ENCODE data around the gene GLG1. TPM values are rescaled to one million over a fixed set of nuclear protein-coding genes. Genes with fewer than 3 reads are reported as not detected.
"Not testable (repeated sequence)": the region's sequence is repeated elsewhere in the genome, so short reads cannot be mapped to it uniquely, and the experiment has no call there.

GLG1 gene
- total RNA-seq, 1 experiment from 2014 or later: 65.2 TPM

- Histone ChIP-seq H3K36me3 (ENCODE audit: insufficient read depth, low read length) (no peaks in the 10 kb centered on the region), H4K20me1 (ENCODE audit: insufficient read depth, low read depth, low read length) (no peaks in the 10 kb centered on the region), H3K79me2 (ENCODE audit: low read length) (peaks cover 99% of the 10 kb centered on the region)
These were observed 43.1 kb downstream of the GLG1 start for GRCh38 chr16:74563828-74564263.

GRCh38 chr16:74562117-74562516, 44.8 kb downstream of the GLG1 start:
- peaks cover 100% of the 10 kb centered on the region for H3K79me2 ChIP-seq (ENCODE audit: low read length)
- no peak overlapping the region for H3K27ac ChIP-seq (ENCODE audit: low read length)
- H3K4me3 ChIP-seq (ENCODE audit: low read length): no peak overlapping the region
- H3K36me3 ChIP-seq (ENCODE audit: insufficient read depth, low read length): no peaks in the 10 kb centered on the region
- DNase-seq: no peak
- H2AFZ ChIP-seq (ENCODE audit: low read length): no peak overlapping the region
- no peaks in the 10 kb centered on the region for H3K9me3 ChIP-seq (ENCODE audit: low read length)
- no peak overlapping the region for H3K4me2 ChIP-seq (ENCODE audit: low read depth, low read length, poor library complexity, severe bottlenecking)
- no peaks in the 10 kb centered on the region for H3K27me3 ChIP-seq (ENCODE audit: low read length)
- no peaks in the 10 kb centered on the region for H3K9me2 ChIP-seq (replicated peaks; ENCODE audit: insufficient read depth, low read length)
- H4K20me1 ChIP-seq (ENCODE audit: insufficient read depth, low read depth, low read length): no peaks in the 10 kb centered on the region
- no peak overlapping the region for H3K9ac ChIP-seq (ENCODE audit: low read length)
- H3K4me1 ChIP-seq (ENCODE audit: low read length): peaks cover 37% of the 10 kb centered on the region

More at GRCh38 chr16:74563828-74564263, 43.1 kb downstream of the GLG1 start:
- peaks cover 20% of the 10 kb centered on the region for H3K4me1 ChIP-seq (ENCODE audit: low read length)
- H3K4me3 ChIP-seq (ENCODE audit: low read length): no peak overlapping the region
- DNase-seq: no peak
- H2AFZ ChIP-seq (ENCODE audit: low read length): no peak overlapping the region
- H3K4me2 ChIP-seq (ENCODE audit: low read depth, low read length, poor library complexity, severe bottlenecking): no peak overlapping the region
- H3K27me3 ChIP-seq (ENCODE audit: low read length): no peaks in the 10 kb centered on the region
- no peak overlapping the region for H3K9ac ChIP-seq (ENCODE audit: low read length)
- no peaks in the 10 kb centered on the region for H3K9me2 ChIP-seq (replicated peaks; ENCODE audit: insufficient read depth, low read length)
- no peak overlapping the region for H3K27ac ChIP-seq (ENCODE audit: low read length)
- H3K9me3 ChIP-seq (ENCODE audit: low read length): no peaks in the 10 kb centered on the region

- Histone ChIP-seq H3K36me3 (ENCODE audit: insufficient read depth, low read length) (no peaks in the 10 kb centered on the region), H3K9ac (ENCODE audit: low read length) (no peak overlapping the region), H4K20me1 (ENCODE audit: insufficient read depth, low read depth, low read length) (no peaks in the 10 kb centered on the region), H2AFZ (ENCODE audit: low read length) (no peak overlapping the region), H3K4me3 (ENCODE audit: low read length) (no peak overlapping the region), H3K9me2 (replicated peaks; ENCODE audit: insufficient read depth, low read length) (no peaks in the 10 kb centered on the region), H3K4me1 (ENCODE audit: low read length) (peaks cover 38% of the 10 kb centered on the region), H3K4me2 (ENCODE audit: low read depth, low read length, poor library complexity, severe bottlenecking) (no peak overlapping the region), H3K27me3 (ENCODE audit: low read length) (no peaks in the 10 kb centered on the region), H3K79me2 (ENCODE audit: low read length) (peaks cover 100% of the 10 kb centered on the region), H3K9me3 (ENCODE audit: low read length) (no peaks in the 10 kb centered on the region), H3K27ac (ENCODE audit: low read length) (no peak overlapping the region)
- DNase-seq: no peak
These were observed 45.3 kb downstream of the GLG1 start for GRCh38 chr16:74561626-74562025.

- Histone ChIP-seq H3K4me3 (ENCODE audit: low read length) (no peak overlapping the region), H3K27ac (ENCODE audit: low read length) (no peak overlapping the region), H3K4me1 (ENCODE audit: low read length) (peaks cover 38% of the 10 kb centered on the region), H3K79me2 (ENCODE audit: low read length) (peaks cover 99% of the 10 kb centered on the region), H2AFZ (ENCODE audit: low read length) (no peak overlapping the region), H3K9me3 (ENCODE audit: low read length) (no peaks in the 10 kb centered on the region), H4K20me1 (ENCODE audit: insufficient read depth, low read depth, low read length) (no peaks in the 10 kb centered on the region), H3K36me3 (ENCODE audit: insufficient read depth, low read length) (no peaks in the 10 kb centered on the region), H3K9ac (ENCODE audit: low read length) (no peak overlapping the region), H3K27me3 (ENCODE audit: low read length) (no peaks in the 10 kb centered on the region), H3K9me2 (replicated peaks; ENCODE audit: insufficient read depth, low read length) (no peaks in the 10 kb centered on the region), H3K4me2 (ENCODE audit: low read depth, low read length, poor library complexity, severe bottlenecking) (no peak overlapping the region)
- DNase-seq: no peak
These were observed 46.0 kb downstream of the GLG1 start for GRCh38 chr16:74560912-74561311.

GRCh38 chr16:74558873-74559272, 48.0 kb downstream of the GLG1 start:
- Histone ChIP-seq H2AFZ (ENCODE audit: low read length) (no peak overlapping the region), H3K9ac (ENCODE audit: low read length) (0 out of 2 replicates have a peak overlapping the region, but pooled peaks have one; percentile 12), H3K9me2 (replicated peaks; ENCODE audit: insufficient read depth, low read length) (no peaks in the 10 kb centered on the region), H3K79me2 (ENCODE audit: low read length) (peaks cover 92% of the 10 kb centered on the region), H3K27ac (ENCODE audit: low read length) (peak overlapping the region; percentile 33; the same call in 1 of the 2 replicates), H3K4me2 (ENCODE audit: low read depth, low read length, poor library complexity, severe bottlenecking) (peak overlapping the region; percentile 12), H4K20me1 (ENCODE audit: insufficient read depth, low read depth, low read length) (no peaks in the 10 kb centered on the region), H3K36me3 (ENCODE audit: insufficient read depth, low read length) (no peaks in the 10 kb centered on the region), H3K4me3 (ENCODE audit: low read length) (no peak overlapping the region), H3K4me1 (ENCODE audit: low read length) (peaks cover 38% of the 10 kb centered on the region), H3K9me3 (ENCODE audit: low read length) (no peaks in the 10 kb centered on the region), H3K27me3 (ENCODE audit: low read length) (no peaks in the 10 kb centered on the region)
- DNase-seq: no peak

- H4K20me1 ChIP-seq (ENCODE audit: insufficient read depth, low read depth, low read length): no peaks in the 10 kb centered on the region
- DNase-seq: no peak
- H3K79me2 ChIP-seq (ENCODE audit: low read length): peaks cover 79% of the 10 kb centered on the region
These were observed 49.6 kb downstream of the GLG1 start for GRCh38 chr16:74557275-74557674.

GRCh38 chr16:74556375-74556922, 50.5 kb downstream of the GLG1 start:
- no peak overlapping the region for H3K4me2 ChIP-seq (ENCODE audit: low read depth, low read length, poor library complexity, severe bottlenecking)
- H3K4me1 ChIP-seq (ENCODE audit: low read length): peaks cover 37% of the 10 kb centered on the region
- no peak overlapping the region for H3K4me3 ChIP-seq (ENCODE audit: low read length)
- no peak overlapping the region for H2AFZ ChIP-seq (ENCODE audit: low read length)
- no peak overlapping the region for H3K27ac ChIP-seq (ENCODE audit: low read length)
- DNase-seq: no peak
- no peaks in the 10 kb centered on the region for H3K36me3 ChIP-seq (ENCODE audit: insufficient read depth, low read length)
- no peaks in the 10 kb centered on the region for H4K20me1 ChIP-seq (ENCODE audit: insufficient read depth, low read depth, low read length)
- H3K9ac ChIP-seq (ENCODE audit: low read length): no peak overlapping the region
- H3K9me2 ChIP-seq (replicated peaks; ENCODE audit: insufficient read depth, low read length): no peaks in the 10 kb centered on the region
- H3K27me3 ChIP-seq (ENCODE audit: low read length): no peaks in the 10 kb centered on the region
- H3K79me2 ChIP-seq (ENCODE audit: low read length): peaks cover 75% of the 10 kb centered on the region
- no peaks in the 10 kb centered on the region for H3K9me3 ChIP-seq (ENCODE audit: low read length)

More at GRCh38 chr16:74557275-74557674, 49.6 kb downstream of the GLG1 start:
- no peaks in the 10 kb centered on the region for H3K9me2 ChIP-seq (replicated peaks; ENCODE audit: insufficient read depth, low read length)
- no peak overlapping the region for H3K9ac ChIP-seq (ENCODE audit: low read length)
- H3K4me3 ChIP-seq (ENCODE audit: low read length): no peak overlapping the region
- H3K36me3 ChIP-seq (ENCODE audit: insufficient read depth, low read length): no peaks in the 10 kb centered on the region
- no peak overlapping the region for H3K4me2 ChIP-seq (ENCODE audit: low read depth, low read length, poor library complexity, severe bottlenecking)
- no peaks in the 10 kb centered on the region for H3K27me3 ChIP-seq (ENCODE audit: low read length)
- H3K4me1 ChIP-seq (ENCODE audit: low read length): peaks cover 39% of the 10 kb centered on the region
- H2AFZ ChIP-seq (ENCODE audit: low read length): no peak overlapping the region
- no peaks in the 10 kb centered on the region for H3K9me3 ChIP-seq (ENCODE audit: low read length)
- 0 out of 2 replicates have a peak overlapping the region, but pooled peaks have one; percentile 22 for H3K27ac ChIP-seq (ENCODE audit: low read length)

GRCh38 chr16:74552357-74552756, 54.6 kb downstream of the GLG1 start:
- not testable (repeated sequence) for H3K9me3 ChIP-seq (ENCODE audit: low read length); H3K9me2 ChIP-seq (replicated peaks; ENCODE audit: insufficient read depth, low read length); H3K4me3 ChIP-seq (ENCODE audit: low read length); H3K27me3 ChIP-seq (ENCODE audit: low read length); DNase-seq; H3K9ac ChIP-seq (ENCODE audit: low read length); H3K27ac ChIP-seq (ENCODE audit: low read length); H4K20me1 ChIP-seq (ENCODE audit: insufficient read depth, low read depth, low read length); H2AFZ ChIP-seq (ENCODE audit: low read length); H3K4me2 ChIP-seq (ENCODE audit: low read depth, low read length, poor library complexity, severe bottlenecking); H3K36me3 ChIP-seq (ENCODE audit: insufficient read depth, low read length)
- Histone ChIP-seq H3K79me2 (ENCODE audit: low read length) (peaks cover 57% of the 10 kb centered on the region), H3K4me1 (ENCODE audit: low read length) (peaks cover 14% of the 10 kb centered on the region)
